Sigmoid colon (tissue), 4 donors: Measurements from ENCODE around the gene RAVER2.

Experiments used
- EP300 ChIP-seq, 4 donors: sonication (generic); formaldehyde crosslinking; IDR thresholded peaks; one replicate each; pipeline ENCODE4 v1.6.1; 2017; ENCODE audit warnings: antibody characterized with exemption in 4 of 4
- POLR2A ChIP-seq, 2 donors: fragments of 450-650 bp; IDR thresholded peaks; one replicate each; pipeline ENCODE4 v1.6.1; 2016; ENCODE audit warnings: antibody characterized with exemption in 2 of 2, mild to moderate bottlenecking in 2 of 2, moderate library complexity in 2 of 2
- POLR2AphosphoS5 ChIP-seq, 4 donors: sonication (generic); formaldehyde crosslinking; IDR thresholded peaks; one replicate each; pipeline ENCODE4 v1.6.1; 2017; ENCODE audit warnings: antibody characterized with exemption in 4 of 4
- TF ChIP-seq, protein P1 (sequence below), 4 experiments: fragments of 450-650 bp in 3 of 4; fragments of 200-600 bp in 1 of 4; IDR thresholded peaks; one replicate each; pipeline ENCODE4 v1.5.1; 2016 to 2019; ENCODE audit warnings: antibody characterized with exemption in 4 of 4, mild to moderate bottlenecking in 3 of 4, moderate library complexity in 2 of 4

DNA sequence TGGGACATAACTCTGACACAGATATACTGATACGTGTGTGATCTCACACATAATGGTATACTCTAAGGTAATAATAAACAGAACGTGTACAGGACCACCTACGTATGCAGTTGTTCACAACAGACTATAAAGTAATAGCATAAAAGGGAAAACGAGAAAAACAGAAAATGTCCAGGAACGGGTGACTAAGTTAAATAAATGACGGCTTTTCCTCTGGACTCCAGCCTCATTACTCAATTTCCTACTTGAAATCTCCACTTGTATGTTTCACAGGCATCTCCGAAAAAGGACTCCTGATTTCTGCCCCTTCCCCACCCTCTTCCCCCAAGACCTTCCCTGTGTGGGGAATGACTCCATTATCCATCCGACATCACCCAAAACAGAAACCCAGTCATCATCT is 126.4 kb downstream of the RAVER2 start:
- no peak for TF ChIP-seq POLR2A (IDR thresholded peaks at IDR 0.05)
- TF ChIP-seq, protein P1, sequence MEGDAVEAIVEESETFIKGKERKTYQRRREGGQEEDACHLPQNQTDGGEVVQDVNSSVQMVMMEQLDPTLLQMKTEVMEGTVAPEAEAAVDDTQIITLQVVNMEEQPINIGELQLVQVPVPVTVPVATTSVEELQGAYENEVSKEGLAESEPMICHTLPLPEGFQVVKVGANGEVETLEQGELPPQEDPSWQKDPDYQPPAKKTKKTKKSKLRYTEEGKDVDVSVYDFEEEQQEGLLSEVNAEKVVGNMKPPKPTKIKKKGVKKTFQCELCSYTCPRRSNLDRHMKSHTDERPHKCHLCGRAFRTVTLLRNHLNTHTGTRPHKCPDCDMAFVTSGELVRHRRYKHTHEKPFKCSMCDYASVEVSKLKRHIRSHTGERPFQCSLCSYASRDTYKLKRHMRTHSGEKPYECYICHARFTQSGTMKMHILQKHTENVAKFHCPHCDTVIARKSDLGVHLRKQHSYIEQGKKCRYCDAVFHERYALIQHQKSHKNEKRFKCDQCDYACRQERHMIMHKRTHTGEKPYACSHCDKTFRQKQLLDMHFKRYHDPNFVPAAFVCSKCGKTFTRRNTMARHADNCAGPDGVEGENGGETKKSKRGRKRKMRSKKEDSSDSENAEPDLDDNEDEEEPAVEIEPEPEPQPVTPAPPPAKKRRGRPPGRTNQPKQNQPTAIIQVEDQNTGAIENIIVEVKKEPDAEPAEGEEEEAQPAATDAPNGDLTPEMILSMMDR (IDR thresholded peaks at IDR 0.05) = no peak
- TF ChIP-seq POLR2AphosphoS5 (IDR thresholded peaks at IDR 0.05) = no peak
- TF ChIP-seq EP300 (IDR thresholded peaks at IDR 0.05) = no peak
